Measurements from ENCODE around the gene ANXA6. TPM values are rescaled to one million over a fixed set of nuclear protein-coding genes. Genes with fewer than 3 reads are reported as not detected.

The ANXA6 gene
- 43.0 and 51.9 TPM in 2 replicates for total RNA-seq (2022)
- percentile 54 among the genes with signal in this experiment for Bru-seq, nascent RNA
- BruChase-seq, experiment 1, labeled RNA remaining after a 2-hour chase, result percentile 56 among the genes with signal in this experiment
- BruChase-seq, experiment 2, labeled RNA remaining after a 6-hour chase, result percentile 58 among the genes with signal in this experiment
- long read RNA-seq, transcript ANXA6-201 (26 exons, 2,593 nt), result major isoform, 5 of 19 reads
- long read RNA-seq, partial matches to known transcripts, result 3 of 19 reads
- long read RNA-seq, other reads (novel, unspliced or antisense), result 10 of 19 reads

- no peaks in the 10 kb centered on the region for H3K27me3 Mint-ChIP-seq (ENCODE audit: insufficient read depth, unreplicated experiment)
- TSS peak; percentile 68 for BruUV-seq (replicated peaks)
- H3K9me3 Mint-ChIP-seq (ENCODE audit: unreplicated experiment), result no peaks in the 10 kb centered on the region
- no peaks in the 10 kb centered on the region for H3K36me3 ChIP-seq (ENCODE audit: control insufficient read depth, insufficient read depth, low read length)
- H3K36me3 Mint-ChIP-seq (ENCODE audit: insufficient read depth, unreplicated experiment), result peaks cover 13% of the 10 kb centered on the region
- H3K27ac Mint-ChIP-seq (ENCODE audit: unreplicated experiment), result peak within 1 kb of the TSS; percentile 69
- peak within 1 kb of the TSS; percentile 74 for H3K4me3 Mint-ChIP-seq (ENCODE audit: unreplicated experiment)
- peaks cover 36% of the 10 kb centered on the region for H3K4me1 ChIP-seq
- peaks cover 10% of the 10 kb centered on the region for H3K4me1 Mint-ChIP-seq (ENCODE audit: low read depth, unreplicated experiment)
- ChIA-PET POLR2A (interaction anchor here (1.0 to 1.4 kb wide), 2 partner anchors 27 to 31 kb away, joined by 4 to 15 read pairs; no protein-coding TSS in a partner anchor), CTCF (interaction anchor here (0.6 to 1.4 kb wide), 4 partner anchors 27 to 314 kb away, joined by 3 to 8 read pairs (median 5); no protein-coding TSS in a partner anchor)
- intact Hi-C loops (cut with micrococcal nuclease; ENCODE audit: unreplicated experiment), result loop anchor here (1.0 kb wide), 1 partner anchor 26 kb away; no protein-coding TSS in a partner anchor
- no peaks in the 10 kb centered on the region for H3K9me3 ChIP-seq
- peak within 1 kb of the TSS; percentile 60 for H3K4me3 ChIP-seq (ENCODE audit: low read depth, low read length)
- no peaks in the 10 kb centered on the region for H3K27me3 ChIP-seq (replicated peaks; ENCODE audit: control insufficient read depth, insufficient read depth, low read length)
- peak; percentile 76 to 83 for DNase-seq
- no peak for TF ChIP-seq CTCF (IDR thresholded peaks at IDR 0.05; ENCODE audit: insufficient read depth in 1 of 2, low read depth in 1 of 2, low read length in 1 of 2, severe bottlenecking in 1 of 2, unreplicated experiment in 1 of 2)
Measured at GRCh38 chr5:151157426-151158286, at the start of gene ANXA6. TSS of gene ANXA6 (minus strand) at chr5:151157779. CDS start at chr5:151147901, 9,878 bp downstream.

- Mint-ChIP-seq H3K27me3 (ENCODE audit: insufficient read depth, unreplicated experiment) (no peaks in the 10 kb centered on the region), H3K9me3 (ENCODE audit: unreplicated experiment) (no peaks in the 10 kb centered on the region), H3K4me3 (ENCODE audit: unreplicated experiment) (no peak overlapping the region), H3K4me1 (ENCODE audit: low read depth, unreplicated experiment) (no peaks in the 10 kb centered on the region), H3K27ac (ENCODE audit: unreplicated experiment) (no peak overlapping the region), H3K36me3 (ENCODE audit: insufficient read depth, unreplicated experiment) (no peaks in the 10 kb centered on the region)
- ChIA-PET POLR2A (no interaction called here), CTCF (no interaction called here)
- no peaks in the 10 kb centered on the region for H3K4me1 ChIP-seq
- peak in 1 of 2 experiments; percentile 21 for DNase-seq
- intact Hi-C loops (cut with micrococcal nuclease; ENCODE audit: unreplicated experiment), result no loop called here
- no peaks in the 10 kb centered on the region for H3K9me3 ChIP-seq
- no peak for TF ChIP-seq CTCF (IDR thresholded peaks at IDR 0.05; ENCODE audit: insufficient read depth in 1 of 2, low read depth in 1 of 2, low read length in 1 of 2, severe bottlenecking in 1 of 2, unreplicated experiment in 1 of 2)
- no peak overlapping the region for H3K4me3 ChIP-seq (ENCODE audit: low read depth, low read length)
- no peaks in the 10 kb centered on the region for H3K27me3 ChIP-seq (replicated peaks; ENCODE audit: control insufficient read depth, insufficient read depth, low read length)
- H3K36me3 ChIP-seq (ENCODE audit: control insufficient read depth, insufficient read depth, low read length), result no peaks in the 10 kb centered on the region
- BruUV-seq (replicated peaks), result no TSS peak
Measured at GRCh38 chr5:151205411-151205810, 47.8 kb upstream of the ANXA6 start.

GRCh38 chr5:151204051-151204450 is 46.5 kb upstream of the ANXA6 start:
- no peaks in the 10 kb centered on the region for H3K9me3 Mint-ChIP-seq (ENCODE audit: unreplicated experiment)
- no peaks in the 10 kb centered on the region for H3K36me3 Mint-ChIP-seq (ENCODE audit: insufficient read depth, unreplicated experiment)
- BruUV-seq (replicated peaks), result no TSS peak
- no peaks in the 10 kb centered on the region for H3K4me1 ChIP-seq
- H3K4me3 ChIP-seq (ENCODE audit: low read depth, low read length), result no peak overlapping the region
- H3K27me3 Mint-ChIP-seq (ENCODE audit: insufficient read depth, unreplicated experiment), result no peaks in the 10 kb centered on the region
- H3K27ac Mint-ChIP-seq (ENCODE audit: unreplicated experiment), result no peak overlapping the region
- no peak for TF ChIP-seq CTCF (IDR thresholded peaks at IDR 0.05; ENCODE audit: insufficient read depth in 1 of 2, low read depth in 1 of 2, low read length in 1 of 2, severe bottlenecking in 1 of 2, unreplicated experiment in 1 of 2)
- intact Hi-C loops (cut with micrococcal nuclease; ENCODE audit: unreplicated experiment), result no loop called here
- H3K9me3 ChIP-seq, result no peaks in the 10 kb centered on the region
- no peak overlapping the region for H3K4me3 Mint-ChIP-seq (ENCODE audit: unreplicated experiment)
- H3K27me3 ChIP-seq (replicated peaks; ENCODE audit: control insufficient read depth, insufficient read depth, low read length), result no peaks in the 10 kb centered on the region
- CTCF ChIA-PET, result interaction anchor here (0.7 kb wide), 1 partner anchor 768 kb away, joined by 4 read pairs; no protein-coding TSS in a partner anchor
- H3K36me3 ChIP-seq (ENCODE audit: control insufficient read depth, insufficient read depth, low read length), result no peaks in the 10 kb centered on the region
- peak in 1 of 2 experiments; percentile 14 for DNase-seq
- POLR2A ChIA-PET, result interaction anchor here (0.6 kb wide), 1 partner anchor 17 kb away, joined by 3 read pairs; no protein-coding TSS in a partner anchor
- no peaks in the 10 kb centered on the region for H3K4me1 Mint-ChIP-seq (ENCODE audit: low read depth, unreplicated experiment)
